Measurements from ENCODE around the gene DNAH6.

Gene DNAH6

DNA sequence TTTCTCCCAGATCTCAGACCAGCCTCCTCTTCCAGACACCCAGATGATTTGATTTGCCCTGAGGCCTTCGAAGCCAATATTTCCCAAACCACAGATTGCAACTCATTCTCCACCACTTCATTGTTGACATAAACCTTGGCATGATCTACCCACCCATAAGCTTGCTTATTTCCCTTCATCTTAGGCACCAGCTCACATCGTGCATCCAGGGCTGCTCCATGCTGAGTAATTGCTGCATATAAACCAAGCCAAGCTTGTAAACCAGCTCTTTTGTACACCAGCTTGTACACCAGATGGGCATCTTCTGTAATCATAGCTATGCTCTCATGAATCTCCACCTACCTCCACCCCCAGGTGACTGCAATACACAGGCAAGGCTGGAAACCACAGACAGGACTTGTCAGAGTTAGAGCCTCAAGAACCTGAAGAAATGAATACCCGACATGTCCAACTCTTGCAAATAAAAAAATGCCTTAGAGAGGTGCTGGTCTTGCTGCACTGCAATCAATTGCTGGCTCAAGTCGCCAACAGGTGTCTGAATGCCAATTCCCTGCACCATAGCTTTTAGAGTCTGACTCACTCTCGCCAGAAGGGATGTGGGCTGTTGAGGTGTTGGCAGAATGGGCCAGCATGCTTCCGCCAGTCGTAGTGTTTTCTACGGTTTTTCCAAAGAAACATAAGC lies 333.1 kb downstream of the DNAH6 start:
- DNase-seq (ENCODE audit: insufficient read length, low spot score), result no peak
- no peak for FAIRE-seq
- TF ChIP-seq CTCF (IDR thresholded peaks at IDR 0.05; ENCODE audit: insufficient read depth, missing control alignments), result no peak

GRCh38 chr2:84850471-84850870 lies 334.2 kb downstream of the DNAH6 start:
- DNase-seq (ENCODE audit: insufficient read length, low spot score) (no peak), FAIRE-seq (no peak)
- no peak for TF ChIP-seq CTCF (IDR thresholded peaks at IDR 0.05; ENCODE audit: insufficient read depth, missing control alignments)

- FAIRE-seq (no peak), DNase-seq (ENCODE audit: insufficient read length, low spot score) (no peak)
- no peak for TF ChIP-seq CTCF (IDR thresholded peaks at IDR 0.05; ENCODE audit: insufficient read depth, missing control alignments)
These were observed 335.6 kb downstream of the DNAH6 start for GRCh38 chr2:84851876-84852275.

GRCh38 chr2:84854850-84855249 lies 338.6 kb downstream of the DNAH6 start:
- DNase-seq (ENCODE audit: insufficient read length, low spot score), result no peak
- no peak for FAIRE-seq
- no peak for TF ChIP-seq CTCF (IDR thresholded peaks at IDR 0.05; ENCODE audit: insufficient read depth, missing control alignments)

DNA sequence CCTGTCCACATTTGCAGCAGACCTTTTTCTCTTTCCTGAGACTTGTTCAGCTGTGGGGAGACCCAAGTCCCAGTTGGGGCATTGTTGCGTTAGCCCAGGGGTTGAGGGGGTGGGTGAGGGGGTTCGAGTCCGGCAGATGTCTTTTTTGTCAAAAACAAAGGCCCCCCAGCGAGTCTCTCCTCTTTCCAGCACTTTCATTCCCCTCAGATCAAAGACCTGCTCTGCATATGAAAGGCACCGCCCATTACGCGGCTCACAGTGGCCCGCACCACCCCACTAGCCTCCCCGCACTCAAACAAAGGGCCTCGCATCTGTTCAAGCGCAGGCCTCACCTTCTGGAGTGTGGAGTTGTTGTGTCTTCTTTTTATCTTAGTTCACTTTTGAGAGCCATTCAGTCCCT lies 339.4 kb downstream of the DNAH6 start:
- DNase-seq (ENCODE audit: insufficient read length, low spot score) (no peak), FAIRE-seq (no peak)
- no peak for TF ChIP-seq CTCF (IDR thresholded peaks at IDR 0.05; ENCODE audit: insufficient read depth, missing control alignments)

GRCh38 chr2:84856787-84857186 lies 340.5 kb downstream of the DNAH6 start:
- DNase-seq (ENCODE audit: insufficient read length, low spot score), result no peak
- no peak for TF ChIP-seq CTCF (IDR thresholded peaks at IDR 0.05; ENCODE audit: insufficient read depth, missing control alignments)
- FAIRE-seq, result no peak

- DNase-seq (ENCODE audit: insufficient read length, low spot score), result no peak
- no peak for FAIRE-seq
- TF ChIP-seq CTCF (IDR thresholded peaks at IDR 0.05; ENCODE audit: insufficient read depth, missing control alignments), result no peak
These were observed 341.3 kb downstream of the DNAH6 start for GRCh38 chr2:84857566-84857965.
